HepG2 (cell line): ENCODE measurements around the gene HOXC11. TPM values are rescaled to one million over a fixed set of nuclear protein-coding genes. Genes with fewer than 3 reads are reported as not detected.

Source experiments
- ATAC-seq: fragments of 200-7000 bp; cut with Tn5 transposase; 3 replicates; pipeline ENCODE4 v1.9.1; 2020; ENCODE audit warnings: mild to moderate bottlenecking, moderate library complexity
- BruUV-seq: library from RNA; stranded (reverse); fragments of 400-500 nt; replicated peaks from 2 replicates; lab custom pipeline; 2021; lab: Mats Ljungman, UMichigan
- CTCF ChIA-PET: fragments of 300-600 bp; formaldehyde crosslinking; extraction: SDS; loops from one replicate; lab custom pipeline; 2021; ENCODE audit warnings: low total read pairs, inconsistent platforms, low intra/inter-chr PET ratio; lab: Yijun Ruan, JAX
- POLR2A ChIA-PET: fragments of 350-600 bp; sonication (Branson Sonifier 250); formaldehyde crosslinking; loops from one replicate; lab custom pipeline; 2020; ENCODE audit warnings: antibody characterized with exemption, inconsistent platforms; lab: Yijun Ruan, JAX
- DNase-seq: peaks from one replicate; pipeline ENCODE4 v3.0.0-alpha.2; 2015; ENCODE audit warnings: low spot score
- FAIRE-seq: peaks from 3 replicates; lab custom pipeline; 2011; peaks lifted over from hg19 to GRCh38; lab: Jason Lieb, UNC
- H2AFZ ChIP-seq: one replicate; pipeline ENCODE4 v1.6.1; 2011; ENCODE audit warnings: low read length, inconsistent platforms
- H3K27ac ChIP-seq: fragments of 300-600 bp; 3 replicates; pipeline ENCODE4 v1.8.0; 2011; ENCODE audit warnings: mixed run types, mild to moderate bottlenecking, mixed read lengths, low read length, inconsistent platforms; ENCODE audit not compliant: insufficient read depth; ENCODE audit errors: extremely low read length
- H3K27me3 ChIP-seq, 2 experiments: fragments of 200-600 bp in 1 of 2; 2 replicates in 1 of 2; 3 replicates in 1 of 2; pipeline versions ENCODE4 v1.6.0 to v1.8.0; 2011; ENCODE audit warnings: low read length in 2 of 2, mild to moderate bottlenecking in 2 of 2, moderate library complexity in 2 of 2, inconsistent platforms in 1 of 2; ENCODE audit not compliant: insufficient read depth in 2 of 2, control insufficient read depth in 1 of 2
- H3K36me3 ChIP-seq, 2 experiments: fragments of 200-600 bp in 1 of 2; replicated peaks in 1 of 2; 2 replicates in 1 of 2; 3 replicates in 1 of 2; pipeline versions ENCODE4 v1.5.1 to v1.8.0; 2011; ENCODE audit warnings: low read length in 2 of 2, inconsistent platforms in 1 of 2; ENCODE audit not compliant: insufficient read depth in 2 of 2, control insufficient read depth in 1 of 2
- H3K4me1 ChIP-seq: 2 replicates; pipeline ENCODE4 v1.5.1; 2012; ENCODE audit warnings: low read length, inconsistent platforms; ENCODE audit not compliant: insufficient read depth
- H3K4me2 ChIP-seq: 2 replicates; pipeline ENCODE4 v1.6.0; 2011; ENCODE audit warnings: low read depth, low read length, inconsistent platforms
- H3K4me3 ChIP-seq, 3 experiments: fragments of 200-600 bp in 1 of 3; sonication (generic), shearing (Covaris generic) in 1 of 3; replicated peaks in 1 of 3; 2 replicates each; pipeline ENCODE4 v1.5.1; 2011 to 2016; ENCODE audit warnings: low read length in 3 of 3, inconsistent platforms in 2 of 3, low read depth in 2 of 3, mild to moderate bottlenecking in 2 of 3, control low read depth in 1 of 3, mixed read lengths in 1 of 3; ENCODE audit not compliant: insufficient read depth in 1 of 3
- H3K79me2 ChIP-seq: one replicate; pipeline ENCODE4 v1.6.1; 2011; ENCODE audit warnings: low read length, inconsistent platforms; ENCODE audit not compliant: insufficient read depth
- H3K9ac ChIP-seq: 2 replicates; pipeline ENCODE4 v1.6.0; 2011; ENCODE audit warnings: mild to moderate bottlenecking, low read depth, low read length, inconsistent platforms; ENCODE audit not compliant: insufficient read depth
- H3K9me3 ChIP-seq: 2 replicates; pipeline ENCODE4 v1.5.1; 2012; ENCODE audit warnings: mild to moderate bottlenecking, low read length
- H4K20me1 ChIP-seq: 2 replicates; pipeline ENCODE4 v1.6.0; 2011; ENCODE audit warnings: inconsistent platforms, mild to moderate bottlenecking, low read length, moderate library complexity; ENCODE audit not compliant: insufficient read depth
- E2F1 ChIP-seq: sonication (generic); formaldehyde crosslinking; IDR thresholded peaks from 2 replicates; pipeline ENCODE4 v1.5.0; 2020; ENCODE audit warnings: missing genetic modification reagents
- ETV5 ChIP-seq: IDR thresholded peaks from 2 replicates; pipeline ENCODE4 v1.6.1; 2018; ENCODE audit warnings: missing biosample characterization, missing genetic modification reagents, inconsistent platforms, borderline replicate concordance
- FOXK2 ChIP-seq: fragments of 450-650 bp; IDR thresholded peaks from 2 replicates; pipeline ENCODE4 v1.6.1; 2016
- IRX3 ChIP-seq: sonication (generic); formaldehyde crosslinking; IDR thresholded peaks from 2 replicates; pipeline ENCODE4 v1.8.1; 2023; ENCODE audit warnings: mild to moderate bottlenecking, low read depth, missing genetic modification reagents, borderline replicate concordance
- NFE2L1 ChIP-seq: sonication (generic); formaldehyde crosslinking; IDR thresholded peaks from 2 replicates; pipeline ENCODE4 v1.4.0; 2020; ENCODE audit warnings: missing genetic modification reagents, mild to moderate bottlenecking, borderline replicate concordance
- RNF2 ChIP-seq: fragments of 450-650 bp; conservative IDR thresholded peaks from 2 replicates; pipeline ENCODE4 v1.6.1; 2016; ENCODE audit warnings: low read depth
- RXRA ChIP-seq: sonication (generic); formaldehyde crosslinking; IDR thresholded peaks from 2 replicates; pipeline ENCODE4 v1.5.1; 2020; ENCODE audit warnings: missing genetic modification reagents
- SRSF4 ChIP-seq: fragments of 200-400 bp; formaldehyde crosslinking; IDR thresholded peaks from one replicate; pipeline ENCODE4 v1.6.1; 2018; ENCODE audit warnings: mild to moderate bottlenecking, low read depth, low read length, moderate library complexity; ENCODE audit not compliant: poor library complexity, severe bottlenecking
- ZMAT3 ChIP-seq: sonication (generic); formaldehyde crosslinking; conservative IDR thresholded peaks from 2 replicates; pipeline ENCODE4 v1.7.0; 2021; ENCODE audit warnings: missing genetic modification reagents
- ZNF205 ChIP-seq: IDR thresholded peaks from 2 replicates; pipeline ENCODE4 v1.6.1; 2018; ENCODE audit warnings: missing biosample characterization, missing genetic modification reagents
- ZNF710 ChIP-seq: sonication (generic); formaldehyde crosslinking; IDR thresholded peaks from 2 replicates; pipeline ENCODE4 v1.5.0; 2020; ENCODE audit warnings: mild to moderate bottlenecking, missing genetic modification reagents, borderline replicate concordance
- ZNF816 ChIP-seq: sonication (generic); formaldehyde crosslinking; IDR thresholded peaks from 2 replicates; pipeline ENCODE4 v1.8.0; 2022; ENCODE audit warnings: missing genetic modification reagents, mild to moderate bottlenecking, borderline replicate concordance
- in situ Hi-C: cut with HindIII; loops from 2 replicates; pipeline ENCODE4 v1.10.0; 2017; ENCODE audit warnings: low pct_unique_long_range_greater_than_20kb; ENCODE audit not compliant: extremely low pct_ligation_motif_present
- intact Hi-C: fragments of 100-400 bp; cut with micrococcal nuclease; formaldehyde crosslinking; loops from one replicate; pipeline ENCODE4 v1.10.0; 2022; ENCODE audit not compliant: unreplicated experiment
- polyA plus RNA-seq, 8 experiments: library from polyadenylated mRNA; depleted of rRNA in 3 of 8; stranded (reverse) in 7 of 8; unstranded in 1 of 8; fragments of >200 nt; fragmentation: Illumina TruSeq in 4 of 8; extraction: Trizol in 4 of 8; gene quantifications; 2 replicates each; pipeline versions ENCODE4 v1.2.1 to v1.2.3, GENCODE V29; 2011 to 2016; ENCODE audit warnings: low read depth in 4 of 8, missing spikeins in 1 of 8, mixed read lengths in 1 of 8; ENCODE audit not compliant: insufficient read depth in 1 of 8
- total RNA-seq, 5 experiments: library from RNA; depleted of rRNA; stranded (reverse); fragments of >200 nt; fragmentation: Illumina TruSeq; extraction: Trizol; gene quantifications; 2 replicates each; pipeline ENCODE4 v1.2.3, GENCODE V29; 2016; ENCODE audit warnings: low read depth in 1 of 5
- TF ChIP-seq, protein P1 (sequence below): sonication (generic); formaldehyde crosslinking; IDR thresholded peaks from 2 replicates; pipeline ENCODE4 v1.4.0; 2020; ENCODE audit warnings: mild to moderate bottlenecking, missing genetic modification reagents
- TF ChIP-seq, protein P2 (sequence below): sonication (generic); formaldehyde crosslinking; IDR thresholded peaks from 2 replicates; pipeline ENCODE4 v1.8.1; 2023; ENCODE audit warnings: mild to moderate bottlenecking, missing genetic modification reagents
- TF ChIP-seq, protein P3 (sequence below): sonication (generic); formaldehyde crosslinking; IDR thresholded peaks from 2 replicates; pipeline ENCODE4 v1.5.0; 2020; ENCODE audit warnings: mild to moderate bottlenecking, low read depth, missing genetic modification reagents, borderline replicate concordance
- TF ChIP-seq, protein P4 (sequence below): sonication (generic); formaldehyde crosslinking; conservative IDR thresholded peaks from 2 replicates; pipeline ENCODE4 v1.8.0; 2022; ENCODE audit warnings: low read depth, missing genetic modification reagents

The HOXC11 gene
- total and polyA plus RNA-seq, 2 of the 13 experiments (the other 11 are each of a cell fraction or from before 2014, with no cell fraction given) = not detected

DNA sequence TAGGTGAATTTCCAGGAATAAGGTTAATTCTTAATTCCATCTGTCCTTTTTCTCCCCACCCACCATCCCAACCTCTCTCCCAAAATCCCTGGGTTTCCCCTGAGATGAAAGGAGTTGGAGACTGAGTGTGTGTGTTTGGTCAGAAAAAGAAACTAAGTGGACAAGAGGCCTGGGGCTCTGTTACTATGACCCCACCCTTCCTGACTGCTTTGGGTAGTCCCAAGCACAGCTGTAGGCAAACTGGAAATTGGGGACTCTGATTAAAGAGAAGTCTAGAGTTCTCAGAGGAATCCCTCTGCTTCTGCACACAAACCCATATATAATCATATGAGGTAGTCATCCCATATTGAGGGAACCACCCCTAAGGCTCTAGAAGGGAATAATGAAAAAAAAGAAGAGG, 25.2 kb upstream of the HOXC11 start:
- Histone ChIP-seq H4K20me1 (peaks cover 5% of the 10 kb centered on the region; the same call in 1 of the 2 replicates), H3K79me2 (no peaks in the 10 kb centered on the region), H3K4me1 (peaks cover 22% of the 10 kb centered on the region), H3K36me3 (no peaks in the 10 kb centered on the region), H3K27me3 (peaks cover 19 to 86% of the 10 kb centered on the region in 2 experiments), H2AFZ (no peak overlapping the region), H3K9ac (no peak overlapping the region), H3K27ac (no peak overlapping the region), H3K9me3 (no peaks in the 10 kb centered on the region), H3K4me2 (no peak overlapping the region), H3K4me3 (no peak overlapping the region)
- ChIA-PET CTCF (no interaction called here), POLR2A (no interaction called here)
- TF ChIP-seq ZMAT3 (CRISPR knock-in tag) (no peak), NFE2L1 (no peak), SRSF4 (no peak), RNF2 (no peak), E2F1 (no peak), ZNF816 (CRISPR knock-in tag) (no peak), ETV5 (no peak), FOXK2 (no peak), RXRA (CRISPR knock-in tag) (no peak), IRX3 (CRISPR knock-in tag) (no peak), ZNF205 (CRISPR knock-in tag) (no peak), ZNF710 (CRISPR knock-in tag) (no peak)
- TF ChIP-seq, protein P1, sequence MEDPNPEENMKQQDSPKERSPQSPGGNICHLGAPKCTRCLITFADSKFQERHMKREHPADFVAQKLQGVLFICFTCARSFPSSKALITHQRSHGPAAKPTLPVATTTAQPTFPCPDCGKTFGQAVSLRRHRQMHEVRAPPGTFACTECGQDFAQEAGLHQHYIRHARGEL (CRISPR knock-in tag) = no peak
- TF ChIP-seq, protein P2, sequence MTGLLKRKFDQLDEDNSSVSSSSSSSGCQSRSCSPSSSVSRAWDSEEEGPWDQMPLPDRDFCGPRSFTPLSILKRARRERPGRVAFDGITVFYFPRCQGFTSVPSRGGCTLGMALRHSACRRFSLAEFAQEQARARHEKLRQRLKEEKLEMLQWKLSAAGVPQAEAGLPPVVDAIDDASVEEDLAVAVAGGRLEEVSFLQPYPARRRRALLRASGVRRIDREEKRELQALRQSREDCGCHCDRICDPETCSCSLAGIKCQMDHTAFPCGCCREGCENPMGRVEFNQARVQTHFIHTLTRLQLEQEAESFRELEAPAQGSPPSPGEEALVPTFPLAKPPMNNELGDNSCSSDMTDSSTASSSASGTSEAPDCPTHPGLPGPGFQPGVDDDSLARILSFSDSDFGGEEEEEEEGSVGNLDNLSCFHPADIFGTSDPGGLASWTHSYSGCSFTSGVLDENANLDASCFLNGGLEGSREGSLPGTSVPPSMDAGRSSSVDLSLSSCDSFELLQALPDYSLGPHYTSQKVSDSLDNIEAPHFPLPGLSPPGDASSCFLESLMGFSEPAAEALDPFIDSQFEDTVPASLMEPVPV = no peak
- TF ChIP-seq, protein P3, sequence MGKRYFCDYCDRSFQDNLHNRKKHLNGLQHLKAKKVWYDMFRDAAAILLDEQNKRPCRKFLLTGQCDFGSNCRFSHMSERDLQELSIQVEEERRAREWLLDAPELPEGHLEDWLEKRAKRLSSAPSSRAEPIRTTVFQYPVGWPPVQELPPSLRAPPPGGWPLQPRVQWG = no peak
- TF ChIP-seq, protein P4, sequence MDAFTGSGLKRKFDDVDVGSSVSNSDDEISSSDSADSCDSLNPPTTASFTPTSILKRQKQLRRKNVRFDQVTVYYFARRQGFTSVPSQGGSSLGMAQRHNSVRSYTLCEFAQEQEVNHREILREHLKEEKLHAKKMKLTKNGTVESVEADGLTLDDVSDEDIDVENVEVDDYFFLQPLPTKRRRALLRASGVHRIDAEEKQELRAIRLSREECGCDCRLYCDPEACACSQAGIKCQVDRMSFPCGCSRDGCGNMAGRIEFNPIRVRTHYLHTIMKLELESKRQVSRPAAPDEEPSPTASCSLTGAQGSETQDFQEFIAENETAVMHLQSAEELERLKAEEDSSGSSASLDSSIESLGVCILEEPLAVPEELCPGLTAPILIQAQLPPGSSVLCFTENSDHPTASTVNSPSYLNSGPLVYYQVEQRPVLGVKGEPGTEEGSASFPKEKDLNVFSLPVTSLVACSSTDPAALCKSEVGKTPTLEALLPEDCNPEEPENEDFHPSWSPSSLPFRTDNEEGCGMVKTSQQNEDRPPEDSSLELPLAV (CRISPR knock-in tag) = no peak
- ATAC-seq = no peak
- BruUV-seq = no TSS peak
- no peak for FAIRE-seq
- no peak for DNase-seq
- intact Hi-C loops = no loop called here
- in situ Hi-C loops = loop anchor here (25.0 kb wide), 1 partner anchor 160 kb away; no protein-coding TSS in a partner anchor
